C4-2B (cell line): ENCODE measurements around the gene PADI4.

Experiments used
- ZFX ChIP-seq: fragments of 450-650 bp; IDR thresholded peaks from 2 replicates; pipeline ENCODE4 v1.6.1; 2017
- TF ChIP-seq, protein P1 (sequence below): fragments of 450-650 bp; conservative IDR thresholded peaks from 2 replicates; pipeline ENCODE4 v1.5.1; 2017; ENCODE audit warnings: mild to moderate bottlenecking

DNA sequence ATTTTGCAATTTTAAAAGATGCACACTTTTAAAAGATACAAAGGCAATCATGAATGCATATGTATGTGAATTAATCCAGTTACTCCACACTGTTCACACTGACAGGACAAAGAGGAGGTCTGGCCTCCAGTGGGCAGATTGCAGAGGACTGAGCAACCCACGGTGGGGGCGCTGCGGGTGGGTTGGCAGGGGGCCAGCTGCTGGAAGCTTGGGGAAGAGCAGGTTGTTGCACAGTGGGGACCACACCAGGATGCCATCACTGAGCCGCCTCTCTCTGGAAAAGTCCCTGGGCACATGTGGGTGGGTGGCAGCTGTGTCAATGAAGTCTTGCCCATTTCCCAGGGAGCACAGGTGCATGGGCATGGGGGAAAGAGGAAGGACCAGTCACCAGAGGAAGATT, 12.7 kb upstream of the PADI4 start:
- TF ChIP-seq, protein P1, sequence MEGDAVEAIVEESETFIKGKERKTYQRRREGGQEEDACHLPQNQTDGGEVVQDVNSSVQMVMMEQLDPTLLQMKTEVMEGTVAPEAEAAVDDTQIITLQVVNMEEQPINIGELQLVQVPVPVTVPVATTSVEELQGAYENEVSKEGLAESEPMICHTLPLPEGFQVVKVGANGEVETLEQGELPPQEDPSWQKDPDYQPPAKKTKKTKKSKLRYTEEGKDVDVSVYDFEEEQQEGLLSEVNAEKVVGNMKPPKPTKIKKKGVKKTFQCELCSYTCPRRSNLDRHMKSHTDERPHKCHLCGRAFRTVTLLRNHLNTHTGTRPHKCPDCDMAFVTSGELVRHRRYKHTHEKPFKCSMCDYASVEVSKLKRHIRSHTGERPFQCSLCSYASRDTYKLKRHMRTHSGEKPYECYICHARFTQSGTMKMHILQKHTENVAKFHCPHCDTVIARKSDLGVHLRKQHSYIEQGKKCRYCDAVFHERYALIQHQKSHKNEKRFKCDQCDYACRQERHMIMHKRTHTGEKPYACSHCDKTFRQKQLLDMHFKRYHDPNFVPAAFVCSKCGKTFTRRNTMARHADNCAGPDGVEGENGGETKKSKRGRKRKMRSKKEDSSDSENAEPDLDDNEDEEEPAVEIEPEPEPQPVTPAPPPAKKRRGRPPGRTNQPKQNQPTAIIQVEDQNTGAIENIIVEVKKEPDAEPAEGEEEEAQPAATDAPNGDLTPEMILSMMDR: no peak
- TF ChIP-seq ZFX: no peak
